GM18499 (cell line): ENCODE results near the gene TPRKB.
"Not testable (repeated sequence)": the region's sequence is repeated elsewhere in the genome, so short reads cannot be mapped to it uniquely, and the experiment has no call there.

Experiments used
- ATAC-seq: cut with Tn5 transposase; IDR thresholded peaks from one replicate; pipeline ENCODE4 v1.9.1; 2021; ENCODE audit warnings: moderate number of reproducible peaks; ENCODE audit not compliant: insufficient read depth, unreplicated experiment

TPRKB gene

DNA sequence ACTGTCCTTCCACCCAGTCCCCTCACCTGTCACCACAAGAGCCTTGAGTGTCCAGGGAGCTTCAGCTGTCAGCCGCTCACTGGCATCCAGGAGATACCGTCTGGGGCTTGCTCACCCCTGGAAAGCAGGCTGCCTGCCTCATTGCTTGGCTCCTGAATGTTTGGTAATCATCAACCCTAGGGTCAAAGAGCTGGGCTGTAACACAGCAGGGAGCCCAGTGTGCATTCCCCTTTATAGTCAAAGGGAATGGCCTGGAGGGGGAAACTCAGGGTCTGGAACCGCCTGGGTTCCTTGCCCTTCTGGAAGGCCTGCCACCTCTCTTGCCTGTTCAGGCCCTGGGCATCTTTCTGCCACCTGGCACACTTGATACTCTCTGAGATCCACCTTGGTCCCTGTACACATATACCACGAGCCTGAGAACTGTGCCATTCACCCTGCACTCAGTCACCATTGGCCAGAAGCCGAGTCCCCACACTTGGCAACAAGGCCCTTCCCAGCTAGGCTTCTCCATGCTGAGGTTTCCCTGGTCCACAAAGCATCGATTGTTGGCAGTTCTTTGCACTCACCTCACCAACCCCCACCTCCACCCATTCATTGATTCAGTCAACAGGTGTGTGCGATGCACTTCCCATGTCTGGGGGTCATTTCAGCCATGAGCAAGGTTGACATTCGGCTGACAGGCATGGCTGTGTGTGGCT is 35.0 kb downstream of the TPRKB start:
- no peak for ATAC-seq

DNA sequence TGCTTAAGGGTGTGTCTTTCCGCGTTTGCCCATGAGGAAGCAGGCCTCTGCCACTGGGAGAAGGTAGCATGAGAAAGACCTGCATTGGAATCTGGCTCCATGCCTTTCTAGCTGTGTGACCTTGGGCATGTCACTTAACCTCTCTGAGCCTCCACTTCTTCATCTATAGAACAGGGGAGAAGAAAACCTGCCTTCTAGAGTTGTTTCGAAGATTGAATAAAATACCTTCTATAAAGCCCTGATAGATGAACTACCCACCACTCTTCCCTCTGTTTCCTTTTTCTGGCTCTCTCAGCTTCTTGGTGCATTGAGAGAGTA is 35.7 kb downstream of the TPRKB start:
- not testable (repeated sequence) for ATAC-seq

DNA sequence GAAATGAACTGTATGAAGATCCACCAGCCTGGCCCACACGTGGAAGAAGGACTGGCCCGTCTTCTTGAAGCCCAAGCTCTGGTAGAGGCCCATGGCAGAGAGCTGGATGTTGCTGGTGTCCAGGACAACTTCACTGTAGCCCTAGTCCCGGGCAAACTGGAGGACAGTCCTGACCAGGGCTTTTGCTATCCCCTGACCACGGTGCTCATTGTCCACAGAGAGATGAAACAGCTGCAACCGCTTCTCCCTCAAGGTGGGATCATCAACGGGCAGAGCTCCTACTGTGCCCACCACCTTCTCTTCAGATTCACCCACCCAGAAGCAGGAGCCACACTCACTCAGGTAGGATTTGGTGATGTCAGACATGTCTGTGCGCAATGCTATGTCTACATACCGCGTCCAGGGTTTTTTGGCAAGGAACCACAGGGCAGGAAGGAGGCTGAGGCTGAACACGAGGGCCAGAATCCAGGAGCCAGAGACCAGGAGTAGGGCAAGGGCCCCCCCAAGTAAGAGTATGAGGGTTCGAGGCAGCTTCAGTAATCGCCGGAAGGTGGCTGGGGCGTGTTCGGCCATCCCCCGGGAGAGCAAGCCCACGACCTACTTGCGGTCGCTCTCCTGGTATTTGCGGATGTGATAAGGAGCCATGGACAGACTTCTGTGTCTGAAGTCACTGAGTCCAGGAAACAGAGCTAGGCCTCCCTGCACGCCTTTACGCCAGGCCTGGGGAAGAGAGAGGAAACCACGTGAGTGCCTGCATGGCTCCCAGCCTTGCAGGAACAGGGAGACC is 36.3 kb downstream of the TPRKB start:
- no peak for ATAC-seq

DNA sequence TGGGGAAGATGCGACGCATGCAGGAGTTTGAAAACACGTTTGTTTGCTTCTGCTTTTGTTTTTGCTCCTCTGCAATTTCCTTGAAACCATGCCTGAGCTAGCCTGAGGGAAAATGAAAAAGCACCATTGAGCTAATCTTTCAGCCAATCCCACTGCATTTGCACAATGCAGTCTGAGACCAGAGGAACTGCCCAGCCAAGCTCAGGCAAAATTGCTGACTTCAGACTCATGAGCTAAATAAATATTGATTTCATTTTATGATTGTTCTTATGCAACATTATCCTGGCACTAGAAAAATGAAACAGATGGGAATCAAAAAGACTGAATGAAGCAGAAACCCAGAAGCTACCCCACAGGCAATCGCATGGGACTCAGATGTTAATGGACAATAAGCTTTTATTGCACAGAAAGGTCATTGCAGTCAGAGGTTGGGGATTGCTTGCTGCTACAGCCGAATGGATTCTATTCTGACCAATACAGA is 37.0 kb downstream of the TPRKB start:
- no peak for ATAC-seq

DNA sequence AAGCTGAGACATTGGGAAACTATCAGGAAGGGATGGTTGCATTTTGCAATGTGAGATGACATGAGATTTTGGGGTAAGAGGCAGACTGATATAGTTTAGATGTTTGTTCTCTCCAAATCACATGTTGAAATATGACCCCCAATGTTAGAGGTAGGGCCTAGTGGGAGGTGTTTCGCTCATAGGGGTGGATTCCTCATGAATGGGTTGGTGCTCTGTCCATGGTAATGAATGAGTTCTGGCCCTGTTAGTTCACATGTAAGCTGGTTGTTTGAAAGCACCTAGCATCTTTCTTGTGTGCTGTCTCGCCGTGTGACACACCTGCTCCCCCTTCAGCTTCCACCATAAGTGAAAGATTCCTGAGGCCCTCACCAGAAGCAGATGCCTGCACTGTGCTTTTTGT is 37.7 kb downstream of the TPRKB start:
- ATAC-seq = no peak

DNA sequence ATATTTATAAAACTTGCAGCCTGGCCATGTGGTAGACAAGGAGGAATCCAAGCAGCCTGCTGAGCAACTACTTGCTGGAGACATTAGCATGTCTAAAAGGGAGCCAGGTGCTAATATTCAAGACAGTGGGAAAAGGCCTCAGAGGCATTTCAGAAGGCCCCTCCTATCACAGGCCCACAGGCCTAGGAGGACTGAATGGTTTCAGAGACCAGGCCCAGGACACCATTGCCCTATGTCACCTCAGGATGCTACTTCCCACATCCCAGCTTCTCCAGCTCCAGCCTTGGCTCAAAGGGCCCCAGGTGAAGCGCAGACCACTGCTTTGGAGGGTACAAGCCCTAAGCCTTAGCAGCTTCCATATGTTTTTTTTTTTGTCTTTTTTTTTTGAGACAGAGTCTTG is 39.0 kb downstream of the TPRKB start:
- no peak for ATAC-seq

GRCh38 chr2:73697606-73698005 is 39.5 kb downstream of the TPRKB start:
- no peak for ATAC-seq

DNA sequence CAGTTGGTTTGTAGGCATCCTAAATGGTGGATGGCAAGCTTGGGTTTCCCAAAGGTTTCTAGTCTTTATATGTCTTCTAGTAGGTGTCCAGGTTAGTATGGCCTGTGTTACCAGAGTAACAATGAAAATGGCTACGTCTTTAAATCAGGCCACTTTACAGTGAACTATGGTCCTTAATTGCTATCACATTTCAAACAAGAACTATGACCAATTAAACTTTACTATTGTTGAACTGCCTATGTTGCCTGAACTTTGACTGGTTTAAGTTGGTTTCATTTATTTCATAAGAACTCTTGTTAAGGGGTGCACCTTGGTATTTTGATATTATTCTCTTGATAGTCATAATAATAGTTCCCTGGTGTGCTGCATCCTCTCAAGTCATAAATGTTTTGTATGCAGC is 40.2 kb downstream of the TPRKB start:
- ATAC-seq = not testable (repeated sequence)

GRCh38 chr2:73696521-73696920 is 40.6 kb downstream of the TPRKB start:
- not testable (repeated sequence) for ATAC-seq

- ATAC-seq = not testable (repeated sequence)
Observed at GRCh38 chr2:73690372-73691088, 46.6 kb downstream of the TPRKB start.

GRCh38 chr2:73688494-73688893 is 48.7 kb downstream of the TPRKB start:
- ATAC-seq = not testable (repeated sequence)

DNA sequence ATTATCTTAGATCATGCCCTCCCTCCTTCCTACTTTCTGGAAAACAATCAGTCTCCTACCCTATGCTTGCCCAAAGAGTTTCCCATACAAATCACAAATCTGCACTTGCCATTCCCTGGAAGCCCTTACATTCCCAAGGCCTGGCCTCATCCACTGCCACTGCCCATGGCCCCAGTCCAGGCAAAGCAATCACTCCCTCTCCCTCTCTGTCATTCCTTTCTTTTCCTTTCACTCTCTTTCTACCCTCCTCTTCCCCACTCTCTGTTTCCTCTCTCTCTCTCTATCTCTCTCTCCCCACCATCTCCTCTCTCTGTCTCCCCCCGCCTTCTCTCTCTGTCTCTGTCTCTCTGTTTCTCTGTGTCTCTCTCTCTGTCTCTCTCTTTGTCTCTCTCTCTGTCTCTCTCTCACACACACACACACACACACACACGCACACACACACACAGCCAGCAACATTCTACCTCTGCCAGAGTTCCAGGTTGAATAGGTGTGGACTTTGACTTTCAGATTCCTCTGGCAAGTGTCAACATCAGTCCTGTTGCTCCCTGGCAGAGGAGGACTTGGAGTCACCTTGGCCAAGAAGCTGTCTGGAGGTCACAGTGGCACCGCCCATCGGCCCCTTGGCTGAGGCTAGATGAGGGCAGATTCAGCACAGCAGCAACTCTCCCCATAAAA is 51.2 kb downstream of the TPRKB start:
- no peak for ATAC-seq

DNA sequence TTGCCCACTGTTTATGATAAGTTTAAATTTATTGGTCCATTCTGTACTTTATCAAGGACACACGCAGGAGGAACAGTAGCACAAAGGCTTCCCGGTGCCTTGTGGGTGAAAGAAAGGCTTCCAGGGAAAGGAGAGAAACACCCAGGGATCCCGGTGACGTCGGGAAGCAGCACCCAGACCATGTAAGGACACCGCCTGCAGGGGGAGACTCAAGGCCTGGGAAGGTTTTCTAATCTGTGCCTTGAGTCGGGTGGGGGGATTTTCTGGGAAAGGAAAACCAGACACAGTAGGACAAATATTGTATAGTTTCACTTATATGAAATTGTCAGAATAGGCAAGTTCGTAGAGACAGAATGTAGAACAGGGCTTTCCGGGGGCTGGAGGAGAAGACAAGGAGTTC is 52.2 kb downstream of the TPRKB start:
- ATAC-seq = not testable (repeated sequence)

DNA sequence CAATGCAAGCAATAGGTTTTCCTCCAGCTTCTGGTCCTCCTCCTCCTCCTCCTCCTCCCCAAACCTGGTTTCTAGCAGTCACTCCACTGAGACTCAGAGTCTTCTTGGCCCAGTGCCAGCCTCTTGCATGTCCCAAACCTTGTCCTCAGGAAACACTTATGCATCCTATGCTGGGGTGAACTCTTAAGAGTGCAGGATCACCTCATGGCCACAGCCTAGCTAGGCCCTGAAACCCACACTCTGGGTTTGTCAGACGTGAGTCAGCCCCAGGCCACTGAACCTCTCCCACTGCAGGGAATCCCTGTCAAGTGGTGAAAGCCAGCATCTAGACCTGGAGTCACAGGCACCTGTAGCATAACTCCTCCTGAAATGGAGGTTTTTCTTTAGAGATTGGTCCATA is 52.8 kb downstream of the TPRKB start:
- not testable (repeated sequence) for ATAC-seq

DNA sequence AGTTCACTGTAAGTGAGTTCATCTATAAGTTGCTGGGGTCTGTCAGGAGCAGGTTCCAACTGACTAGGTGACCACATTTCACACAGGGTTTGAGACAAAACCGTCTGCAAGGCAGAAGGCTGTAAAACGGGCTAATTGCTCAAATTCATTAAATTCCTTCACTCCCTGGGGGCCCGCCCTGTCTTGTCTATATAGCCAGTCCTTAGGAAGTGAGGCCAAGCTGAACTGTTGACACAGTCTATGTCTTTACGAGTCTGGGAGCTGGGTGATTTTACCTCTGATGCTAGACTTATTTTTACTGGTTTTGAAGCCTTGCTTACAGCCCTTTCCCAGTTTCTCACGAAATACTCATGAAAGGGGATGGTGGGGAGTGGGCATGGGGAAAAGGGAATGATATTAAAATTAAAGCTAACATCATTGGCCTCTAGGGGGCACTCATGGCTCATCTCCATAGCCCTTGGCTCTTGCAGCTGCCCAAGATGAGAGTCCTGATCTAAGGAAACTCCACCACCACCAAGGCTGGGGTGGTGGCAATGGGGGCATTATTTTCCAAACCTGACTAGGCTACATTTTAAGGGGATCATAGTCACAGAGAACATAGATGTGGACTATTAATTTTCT is 57.1 kb downstream of the TPRKB start:
- ATAC-seq = not testable (repeated sequence)
